AG04449 (cell line): ENCODE results near the gene BCOR.
A peak's percentile ranks its signal among the peaks of the same experiment; 100 is the strongest.

Experiments used
- CTCF ChIA-PET: fragments of 350-600 bp; formaldehyde crosslinking; extraction: SDS; loops from one replicate; lab custom pipeline; 2021; ENCODE audit warnings: antibody characterized with exemption; lab: Yijun Ruan, JAX
- POLR2A ChIA-PET: fragments of 400-600, 350-600 bp; formaldehyde crosslinking; extraction: SDS; loops from one replicate; lab custom pipeline; 2020; ENCODE audit warnings: antibody characterized with exemption, inconsistent platforms; lab: Yijun Ruan, JAX
- DNase-seq: peaks from one replicate; pipeline ENCODE4 v3.0.0-alpha.2; 2010; ENCODE audit warnings: low read depth, low spot score
- H3K4me3 ChIP-seq: 2 replicates; pipeline ENCODE4 v1.5.1; 2011; ENCODE audit warnings: low read depth, mild to moderate bottlenecking, control low read depth, low read length
- CTCF ChIP-seq: IDR thresholded peaks from one replicate; pipeline ENCODE4 v1.5.1; 2011; ENCODE audit warnings: mild to moderate bottlenecking, moderate library complexity, low read length, control low read depth, inconsistent platforms; ENCODE audit not compliant: insufficient read depth; ENCODE audit errors: missing control alignments

Gene BCOR

GRCh38 chrX:40083979-40084359, 13.8 kb downstream of the BCOR start:
- ChIA-PET CTCF (no interaction called here), POLR2A (interaction anchor here (1.3 to 2.0 kb wide), 2 partner anchors 10 to 14 kb away, joined by 5 to 6 read pairs; partner anchors contain the start of gene BCOR)
- no peak overlapping the region; the same call in 1 of the 2 replicates for H3K4me3 ChIP-seq
- TF ChIP-seq CTCF = no peak
- DNase-seq = no peak

GRCh38 chrX:40083120-40083978, 14.4 kb downstream of the BCOR start:
- POLR2A ChIA-PET = no interaction called here
- TF ChIP-seq CTCF = no peak
- H3K4me3 ChIP-seq = peak overlapping the region; percentile 23
- no peak for DNase-seq
- CTCF ChIA-PET = no interaction called here

- no peak overlapping the region for H3K4me3 ChIP-seq
- TF ChIP-seq CTCF = no peak
- DNase-seq = no peak
- ChIA-PET POLR2A (no interaction called here), CTCF (no interaction called here)
Measured at GRCh38 chrX:40082447-40083119, 15.2 kb downstream of the BCOR start.

- no peak for TF ChIP-seq CTCF
- no peak for DNase-seq
- CTCF ChIA-PET = no interaction called here
- POLR2A ChIA-PET = no interaction called here
- H3K4me3 ChIP-seq = no peak overlapping the region
Measured at GRCh38 chrX:40081679-40082068, 16.1 kb downstream of the BCOR start.

GRCh38 chrX:40080894-40081678, 16.7 kb downstream of the BCOR start:
- no peak overlapping the region for H3K4me3 ChIP-seq
- DNase-seq = no peak
- ChIA-PET POLR2A (no interaction called here), CTCF (no interaction called here)
- TF ChIP-seq CTCF = no peak
